HEK293T (cell line): Measurements from ENCODE around the gene PTTG1IP.

Experiments
- BHLHE40 ChIP-seq: fragments of 450-650 bp; IDR thresholded peaks from 2 replicates; pipeline ENCODE4 v1.6.1; 2016; ENCODE audit warnings: mild to moderate bottlenecking, moderate library complexity, borderline replicate concordance
- ELF4 ChIP-seq: fragments of 450-650 bp; IDR thresholded peaks from 2 replicates; pipeline ENCODE4 v1.6.1; 2017; ENCODE audit warnings: antibody characterized with exemption
- FOXA1 ChIP-seq: fragments of 450-650 bp; IDR thresholded peaks from 2 replicates; pipeline ENCODE4 v1.6.1; 2016; ENCODE audit warnings: mild to moderate bottlenecking
- FOXK2 ChIP-seq: fragments of 450-650 bp; IDR thresholded peaks from 2 replicates; pipeline ENCODE4 v1.6.1; 2016; ENCODE audit warnings: mild to moderate bottlenecking
- NFRKB ChIP-seq: fragments of 450-650 bp; IDR thresholded peaks from 2 replicates; pipeline ENCODE4 v1.6.1; 2016; ENCODE audit warnings: mild to moderate bottlenecking, moderate library complexity
- SP1 ChIP-seq: fragments of 450-650 bp; IDR thresholded peaks from 2 replicates; pipeline ENCODE4 v1.6.1; 2017
- TARDBP ChIP-seq: fragments of 450-650 bp; IDR thresholded peaks from 2 replicates; pipeline ENCODE4 v1.6.1; 2016

DNA sequence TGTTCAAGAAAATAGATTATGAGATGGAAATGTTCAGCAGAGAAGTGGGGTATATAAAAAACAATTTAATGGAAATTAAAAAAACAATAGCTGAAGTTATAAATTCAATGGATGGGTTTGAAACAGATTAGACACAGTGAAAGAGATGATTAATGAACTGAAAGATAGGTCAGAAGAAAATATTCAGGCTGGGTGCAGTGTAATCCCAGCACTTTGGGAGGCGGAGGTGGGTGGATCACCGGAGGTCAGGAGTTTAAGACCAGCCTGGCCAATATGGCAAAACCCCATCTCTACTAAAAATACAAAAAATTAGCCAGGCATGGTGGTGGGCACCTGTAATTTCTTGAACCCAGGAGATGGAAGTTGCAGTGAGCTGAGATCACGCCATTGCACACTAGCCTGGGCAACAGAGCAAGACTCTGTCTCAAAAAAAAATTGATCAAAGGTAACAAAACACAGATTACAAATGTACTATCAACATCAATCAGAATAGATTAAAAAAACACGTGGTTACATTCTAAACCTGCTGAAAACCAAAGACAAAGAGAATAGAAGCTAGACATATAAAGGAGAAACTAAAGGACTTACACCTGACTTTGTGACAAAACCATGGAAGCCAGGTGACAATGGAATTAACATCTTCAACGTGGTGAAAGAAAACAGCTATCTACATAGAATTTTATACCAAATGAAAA, 50.9 kb downstream of the PTTG1IP start:
- TF ChIP-seq BHLHE40 (no peak), FOXK2 (no peak), SP1 (no peak), NFRKB (no peak), ELF4 (no peak), TARDBP (no peak), FOXA1 (no peak)
